GF-D8 (cell line): ENCODE measurements around the gene LIMS2.
A peak's percentile ranks its signal among the peaks of the same experiment; 100 is the strongest.

ENCODE experiments used
- DNase-seq: peaks from one replicate; lab custom pipeline; 2025; lab: John Stamatoyannopoulos, UW

LIMS2 gene

DNA sequence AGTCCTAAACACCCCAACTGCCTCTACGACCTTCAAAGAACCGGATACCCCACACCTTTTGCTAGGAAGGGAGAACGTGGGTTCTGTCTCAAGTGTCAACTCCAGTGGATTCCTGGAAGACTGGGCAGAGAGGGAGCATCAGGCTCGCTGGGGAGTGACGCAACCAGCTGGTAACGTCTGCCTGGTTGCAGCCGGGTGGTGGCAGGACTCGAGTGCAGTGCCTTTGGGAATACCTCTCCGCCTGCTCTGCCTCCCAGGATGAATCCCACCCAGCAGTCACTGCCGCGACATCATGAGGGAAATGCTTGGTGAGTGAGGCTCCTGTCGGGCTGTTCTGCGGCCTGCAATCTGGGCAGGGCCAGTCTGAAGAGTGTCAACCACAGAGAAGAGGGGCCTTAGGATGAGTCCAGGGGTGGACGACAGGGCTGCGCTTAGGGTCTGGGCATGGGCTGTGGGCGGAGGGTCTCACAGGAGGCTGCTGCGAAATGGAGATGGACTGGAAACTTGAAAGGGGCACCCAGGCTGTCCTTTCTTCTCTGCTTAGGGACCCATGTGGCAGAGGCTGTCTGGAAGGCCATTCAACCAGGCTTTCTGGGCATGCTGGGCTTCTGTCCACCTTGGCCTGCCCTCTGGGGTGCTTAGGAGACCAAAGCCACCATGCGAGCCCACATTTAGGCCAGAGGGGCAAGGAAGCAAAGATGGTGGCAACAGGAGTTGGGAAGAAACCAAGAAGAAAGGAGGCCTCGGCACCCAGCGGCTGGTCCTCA lies 16.5 kb downstream of the LIMS2 start:
- DNase-seq: no peak

DNA sequence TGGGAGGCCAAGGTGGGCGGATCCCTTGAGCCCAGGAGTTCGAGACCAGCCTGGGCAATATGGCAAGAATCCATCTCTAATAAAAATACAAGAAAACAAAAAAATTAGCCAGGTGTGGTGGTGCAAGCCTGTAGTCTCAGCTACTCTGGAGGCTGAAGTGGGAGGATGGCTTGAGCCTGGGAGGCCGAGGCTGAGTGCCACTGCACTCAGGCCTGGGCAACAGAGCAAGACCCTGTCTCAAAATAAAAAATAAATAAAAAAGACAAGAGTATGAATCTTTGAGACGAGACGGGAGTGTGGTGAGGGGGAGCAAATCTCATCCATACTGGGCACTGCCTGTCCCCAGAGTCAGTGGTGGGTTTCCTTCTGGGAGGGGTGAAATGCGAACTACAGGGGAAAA lies 17.2 kb downstream of the LIMS2 start:
- no peak for DNase-seq

DNA sequence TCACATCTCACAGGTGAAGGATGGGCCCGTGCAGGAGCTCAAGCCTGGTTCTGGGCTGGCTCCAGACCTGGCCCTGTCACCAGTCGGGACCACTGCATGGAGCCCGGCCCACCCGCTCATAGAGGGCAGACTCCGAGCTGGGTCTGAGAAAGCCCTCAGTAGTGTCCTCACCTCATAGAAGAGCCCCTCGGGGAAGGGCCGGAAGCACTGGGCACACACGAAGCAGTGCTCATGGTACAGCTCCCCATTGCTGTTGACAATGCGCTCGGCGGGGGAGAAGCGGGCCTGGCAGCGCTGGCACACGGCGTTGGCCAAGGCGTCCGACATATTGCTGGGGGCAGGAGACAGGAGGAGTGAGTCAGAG lies 18.1 kb downstream of the LIMS2 start:
- DNase-seq: no peak

DNA sequence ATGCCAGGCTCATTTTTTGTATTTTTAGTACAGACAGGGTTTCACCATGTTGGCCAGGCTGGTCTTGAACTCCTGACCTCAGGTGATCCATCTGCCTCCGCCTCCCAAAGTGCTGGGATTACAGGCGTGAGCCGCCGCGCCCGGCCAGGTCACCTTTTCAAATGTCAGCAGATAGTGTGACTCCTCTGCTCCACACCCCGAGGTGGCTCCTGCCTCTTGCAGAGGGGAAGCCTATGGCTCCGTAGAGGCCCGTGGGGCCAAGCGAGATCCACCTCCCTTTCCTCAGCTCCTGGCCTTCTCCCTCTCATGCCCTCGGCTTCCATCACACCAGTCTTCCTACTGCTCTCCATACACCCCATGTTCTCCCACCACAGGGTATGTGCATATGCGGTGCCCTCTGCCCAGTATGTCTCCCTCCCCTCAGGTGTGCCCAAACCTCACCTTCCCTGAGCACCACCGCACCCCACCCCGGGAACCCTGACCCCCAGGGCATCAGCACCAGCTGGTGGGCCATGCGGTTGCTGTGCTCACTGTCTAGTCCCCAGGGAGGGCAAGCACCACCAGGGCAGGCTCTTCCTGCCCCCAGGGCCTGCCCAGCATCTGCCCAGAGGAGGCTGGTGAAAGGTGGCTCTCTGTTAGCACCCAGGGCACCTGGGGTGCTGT lies 18.6 kb downstream of the LIMS2 start:
- no peak for DNase-seq

DNA sequence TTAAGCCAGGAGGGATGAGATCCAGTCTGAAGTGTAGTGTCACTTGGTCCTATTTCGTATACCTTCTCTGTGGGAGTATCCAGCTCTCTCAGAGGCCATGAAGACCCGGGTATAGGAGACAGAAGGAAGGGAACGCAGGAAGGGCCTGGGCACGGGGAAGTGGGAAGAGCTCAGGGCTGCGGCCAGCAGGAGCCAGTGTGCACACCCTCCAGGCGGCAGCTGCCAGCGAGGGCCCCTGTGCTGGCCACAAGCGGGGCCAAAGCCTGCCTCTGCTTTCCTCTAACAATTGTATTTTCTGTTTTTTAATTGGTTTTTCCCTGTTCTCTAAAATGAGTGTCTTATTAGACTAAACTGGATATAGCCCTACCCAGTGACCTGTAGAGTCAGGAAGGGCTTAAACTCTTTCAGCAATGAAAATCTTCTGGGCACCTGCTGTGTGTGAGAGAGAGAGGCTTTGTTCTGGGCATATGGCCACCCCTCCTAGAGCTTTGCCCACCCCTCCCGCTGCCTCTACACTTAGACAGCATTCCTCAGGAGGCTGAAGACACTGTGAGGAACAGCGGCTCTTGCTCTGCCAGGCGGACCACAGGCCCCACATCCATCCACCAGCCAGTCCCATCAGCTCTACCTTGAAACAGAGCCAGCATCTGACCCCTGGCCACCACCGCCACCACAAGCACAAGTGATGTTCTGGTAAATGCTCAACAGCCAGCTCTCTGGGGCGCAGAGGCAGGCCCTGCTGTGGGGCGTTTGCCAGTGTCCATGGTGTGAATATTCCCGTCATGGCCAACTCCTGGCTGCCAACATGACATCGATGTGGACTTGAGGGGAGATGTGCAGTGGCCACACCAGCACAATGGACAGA lies 19.9 kb downstream of the LIMS2 start:
- no peak for DNase-seq

DNA sequence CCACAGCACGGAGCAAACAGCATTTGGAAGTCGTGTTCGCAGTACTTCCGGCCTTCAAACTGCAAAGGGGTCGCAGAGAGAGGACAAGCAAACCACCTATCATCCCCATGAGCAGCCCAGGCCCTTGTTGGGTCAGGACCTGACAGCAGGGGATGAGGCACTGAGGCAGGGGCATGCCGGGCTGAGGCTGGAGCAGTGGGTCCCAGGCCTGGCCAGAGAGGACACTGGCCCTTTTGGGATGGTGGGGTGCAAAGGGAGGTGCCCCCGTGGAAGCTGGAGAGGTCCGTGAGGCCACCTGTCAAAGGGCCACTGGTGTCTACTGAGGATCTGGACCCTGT lies 20.5 kb downstream of the LIMS2 start:
- no peak for DNase-seq

DNA sequence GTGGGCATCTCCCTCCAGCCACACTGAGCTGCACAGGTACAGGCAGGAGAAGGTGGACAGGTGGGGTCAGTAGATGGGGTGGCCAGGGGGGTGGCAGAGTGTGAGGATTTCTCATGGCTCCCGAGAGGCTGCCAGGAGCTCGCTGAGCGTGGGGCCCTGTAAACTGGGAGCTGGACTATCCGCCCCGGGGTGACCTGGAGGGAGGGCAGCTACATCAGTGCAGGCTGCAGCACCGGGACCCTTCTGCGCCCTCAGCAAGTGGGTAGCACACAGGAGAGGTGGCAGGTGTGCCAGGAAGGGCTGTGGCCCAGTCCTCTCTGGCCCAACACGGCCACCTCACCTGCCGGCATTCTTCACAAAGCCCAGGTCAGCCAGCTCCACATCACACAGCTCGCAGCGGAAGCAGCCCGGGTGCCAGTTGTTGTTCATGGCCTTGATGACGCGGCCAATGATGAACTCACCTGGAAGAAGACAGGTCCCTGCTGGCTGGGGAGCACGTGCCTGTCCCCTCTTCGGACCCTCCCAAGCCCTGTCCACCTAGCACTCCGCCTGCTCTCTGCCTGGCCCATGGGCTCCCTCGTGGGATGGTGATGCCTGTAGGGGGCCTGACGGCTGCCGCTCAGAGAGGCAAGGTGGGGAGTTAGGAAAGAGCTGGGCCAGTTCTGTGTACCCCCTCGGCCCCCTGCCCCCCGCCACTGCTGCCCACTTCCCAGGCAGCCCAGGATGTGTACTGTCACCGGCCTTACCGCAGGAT lies 21.1 kb downstream of the LIMS2 start:
- DNase-seq: no peak

DNA sequence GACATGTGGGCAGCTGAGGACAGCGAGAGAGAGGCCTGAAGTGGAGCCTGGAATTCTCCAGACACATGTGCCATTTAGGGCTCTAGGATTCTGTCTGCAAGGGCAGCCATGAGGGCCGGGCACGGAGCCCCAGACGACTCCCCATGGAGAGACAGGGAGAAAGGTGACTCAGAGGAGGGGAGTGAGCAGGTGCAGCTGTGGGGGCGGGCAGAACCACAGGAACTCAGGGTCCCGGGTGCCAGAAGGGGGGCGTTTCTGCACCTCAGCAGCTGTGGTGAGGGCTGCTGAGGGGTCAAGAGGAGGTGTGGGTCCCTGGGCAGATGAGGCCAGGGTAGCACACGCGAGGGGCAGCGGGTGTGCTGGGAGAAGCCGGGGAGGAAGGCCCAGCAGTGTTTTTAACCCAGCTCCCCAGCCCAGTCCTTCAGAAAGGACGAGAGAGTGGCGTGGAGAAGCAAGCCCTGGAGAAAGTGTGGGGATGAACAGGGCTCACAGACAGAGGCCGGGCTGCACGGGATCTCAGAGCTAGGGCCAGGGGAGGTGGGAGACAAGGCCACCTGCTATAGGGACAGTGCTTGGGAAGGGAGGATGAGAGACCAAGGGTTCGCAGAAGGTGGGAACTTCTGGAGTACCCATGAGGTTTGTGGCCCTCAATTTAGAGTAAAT lies 21.8 kb downstream of the LIMS2 start:
- DNase-seq: no peak

DNA sequence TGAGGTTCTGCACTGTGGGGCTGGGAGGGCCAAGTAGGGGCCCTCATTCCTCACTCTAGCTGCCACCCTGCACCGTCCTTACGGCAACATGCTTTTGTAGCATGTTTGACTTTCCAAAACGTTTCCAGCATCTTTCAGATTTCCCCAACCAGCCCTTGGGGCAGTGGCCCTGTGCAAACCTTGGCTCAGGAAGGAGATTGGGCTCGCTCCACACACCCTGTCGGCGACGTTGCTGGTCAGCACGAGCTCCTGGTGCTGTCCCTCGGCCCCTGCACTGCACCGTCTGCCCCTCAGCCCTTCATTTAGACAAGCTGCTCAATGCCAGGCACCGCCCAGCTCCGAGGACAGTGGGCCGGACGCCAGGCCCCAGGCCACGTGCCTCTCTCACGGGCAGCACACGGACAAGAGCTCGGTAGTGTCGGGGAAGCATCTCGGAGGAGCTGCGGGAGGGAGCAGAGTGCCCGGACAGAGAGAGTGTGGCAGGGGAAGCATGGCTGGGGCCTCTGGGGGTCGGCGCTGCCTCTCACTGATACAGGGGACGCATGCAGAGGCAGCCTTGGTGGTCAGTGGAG lies 22.5 kb downstream of the LIMS2 start:
- no peak for DNase-seq

DNA sequence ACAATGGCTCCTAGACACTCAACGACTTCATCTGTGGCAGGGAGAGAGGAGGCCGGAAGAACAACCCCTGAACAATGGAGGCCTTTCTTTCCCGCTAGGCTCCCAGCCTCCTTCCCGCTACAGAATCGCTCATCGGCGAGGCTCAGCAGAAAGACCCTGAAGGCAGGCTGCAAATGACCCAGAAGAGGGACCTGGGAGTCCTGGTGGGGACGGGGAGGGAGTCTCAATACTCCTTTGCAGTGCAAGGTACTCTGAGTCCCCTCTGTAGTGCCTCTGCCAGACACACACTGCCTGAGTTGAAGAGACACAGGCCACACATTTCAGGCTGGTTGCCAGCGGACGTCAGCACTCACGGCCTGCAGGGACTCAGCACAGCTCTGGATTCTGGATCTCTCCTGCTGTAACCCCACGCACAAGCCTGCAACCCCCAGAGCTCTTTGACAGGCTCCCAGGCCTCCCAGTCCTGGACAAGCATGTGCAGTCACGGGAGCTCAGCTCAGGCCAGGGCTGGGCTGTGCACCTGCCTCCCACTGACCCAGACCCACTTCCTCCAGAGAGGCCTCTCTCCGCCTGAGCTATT lies 23.3 kb downstream of the LIMS2 start:
- no peak for DNase-seq

DNA sequence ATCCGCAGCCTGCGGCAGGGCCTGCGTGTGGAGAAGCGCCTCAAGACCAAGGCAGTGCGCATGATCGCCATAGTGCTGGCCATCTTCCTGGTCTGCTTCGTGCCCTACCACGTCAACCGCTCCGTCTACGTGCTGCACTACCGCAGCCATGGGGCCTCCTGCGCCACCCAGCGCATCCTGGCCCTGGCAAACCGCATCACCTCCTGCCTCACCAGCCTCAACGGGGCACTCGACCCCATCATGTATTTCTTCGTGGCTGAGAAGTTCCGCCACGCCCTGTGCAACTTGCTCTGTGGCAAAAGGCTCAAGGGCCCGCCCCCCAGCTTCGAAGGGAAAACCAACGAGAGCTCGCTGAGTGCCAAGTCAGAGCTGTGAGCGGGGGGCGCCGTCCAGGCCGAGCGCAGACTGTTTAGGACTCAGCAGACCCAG lies 23.9 kb downstream of the LIMS2 start:
- no peak for DNase-seq

DNA sequence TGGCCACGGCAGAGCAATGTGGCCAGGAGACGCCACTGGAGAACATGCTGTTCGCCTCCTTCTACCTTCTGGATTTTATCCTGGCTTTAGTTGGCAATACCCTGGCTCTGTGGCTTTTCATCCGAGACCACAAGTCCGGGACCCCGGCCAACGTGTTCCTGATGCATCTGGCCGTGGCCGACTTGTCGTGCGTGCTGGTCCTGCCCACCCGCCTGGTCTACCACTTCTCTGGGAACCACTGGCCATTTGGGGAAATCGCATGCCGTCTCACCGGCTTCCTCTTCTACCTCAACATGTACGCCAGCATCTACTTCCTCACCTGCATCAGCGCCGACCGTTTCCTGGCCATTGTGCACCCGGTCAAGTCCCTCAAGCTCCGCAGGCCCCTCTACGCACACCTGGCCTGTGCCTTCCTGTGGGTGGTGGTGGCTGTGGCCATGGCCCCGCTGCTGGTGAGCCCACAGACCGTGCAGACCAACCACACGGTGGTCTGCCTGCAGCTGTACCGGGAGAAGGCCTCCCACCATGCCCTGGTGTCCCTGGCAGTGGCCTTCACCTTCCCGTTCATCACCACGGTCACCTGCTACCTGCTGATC lies 24.4 kb downstream of the LIMS2 start:
- no peak for DNase-seq

DNA sequence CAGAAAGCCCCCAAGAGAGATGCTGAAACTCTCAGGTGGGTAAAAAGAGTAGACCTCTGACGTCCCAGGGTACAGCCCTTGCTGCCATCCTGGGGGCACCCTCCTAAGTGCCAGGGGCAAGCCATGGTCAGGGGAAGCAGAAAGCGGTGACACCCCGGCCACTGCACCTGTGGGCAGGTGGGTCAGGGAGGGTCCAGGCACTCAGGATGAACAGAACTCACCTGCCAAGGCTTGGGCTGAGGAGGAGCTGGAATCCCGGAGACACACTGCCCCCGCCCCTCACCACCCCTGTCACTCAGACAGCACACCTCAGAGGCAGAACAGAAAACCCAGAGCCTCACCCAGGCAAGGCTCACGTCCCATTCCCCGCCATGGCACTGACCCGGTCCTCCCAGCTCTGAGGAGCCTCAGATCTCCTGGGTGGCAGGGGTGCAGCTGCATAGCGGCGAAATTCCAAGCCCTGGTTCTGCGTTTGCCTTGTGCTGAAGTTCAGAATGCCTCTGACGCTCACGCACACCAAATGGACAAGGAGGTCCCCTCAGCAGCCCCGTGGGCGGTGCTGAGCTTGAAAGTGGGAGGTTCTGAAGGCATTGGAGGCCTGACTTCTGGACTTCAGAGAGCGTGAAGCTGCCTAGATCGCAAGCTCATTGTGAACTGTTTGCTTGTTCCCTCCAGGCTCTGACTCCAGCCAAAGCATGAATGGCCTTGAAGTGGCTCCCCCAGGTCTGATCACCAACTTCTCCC lies 25.1 kb downstream of the LIMS2 start:
- no peak for DNase-seq

DNA sequence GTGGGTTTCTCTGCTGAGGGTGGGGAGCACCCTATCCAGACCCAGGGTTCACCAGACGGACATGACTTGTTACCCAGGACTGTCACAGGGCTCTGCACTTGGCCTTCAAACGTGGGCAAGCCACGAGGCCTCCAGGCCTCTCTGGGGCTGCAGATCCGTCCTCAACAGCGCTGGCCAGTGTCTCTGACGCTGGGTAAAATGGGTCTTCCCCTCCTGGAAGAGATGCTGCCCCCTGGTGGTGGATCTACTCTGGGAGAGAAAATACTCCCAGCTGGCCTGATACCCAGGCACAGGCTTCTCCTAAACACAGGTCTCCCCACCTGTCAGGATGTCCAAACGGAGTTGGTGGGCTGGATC lies 25.7 kb downstream of the LIMS2 start:
- peak; percentile 32 for DNase-seq

DNA sequence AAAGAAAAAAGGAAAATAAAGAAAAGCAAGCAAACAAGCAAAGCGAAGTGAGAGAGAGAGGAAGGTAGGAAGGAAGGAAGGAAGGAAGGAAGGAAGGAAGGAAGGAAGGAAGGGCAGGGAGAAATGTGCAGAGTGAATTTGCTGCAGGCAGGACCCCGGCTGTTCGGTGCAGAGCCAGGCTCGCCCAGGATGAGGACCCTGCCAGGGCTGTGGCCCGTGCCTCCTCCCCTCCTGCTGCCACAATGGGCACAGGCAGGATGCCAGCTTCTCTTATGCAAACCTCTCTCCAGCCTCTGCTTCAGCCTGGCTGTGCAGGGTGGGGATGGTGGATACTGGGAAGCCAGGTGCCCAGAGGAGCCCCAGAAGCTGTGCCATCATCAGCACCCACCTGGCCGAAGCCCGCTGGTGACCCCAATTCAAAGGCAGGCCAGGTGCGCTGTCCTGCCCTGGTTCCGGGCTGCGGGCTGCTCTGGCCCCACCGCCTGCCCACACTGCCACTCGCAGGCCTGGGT lies 26.2 kb downstream of the LIMS2 start:
- peak; percentile 1 for DNase-seq

DNA sequence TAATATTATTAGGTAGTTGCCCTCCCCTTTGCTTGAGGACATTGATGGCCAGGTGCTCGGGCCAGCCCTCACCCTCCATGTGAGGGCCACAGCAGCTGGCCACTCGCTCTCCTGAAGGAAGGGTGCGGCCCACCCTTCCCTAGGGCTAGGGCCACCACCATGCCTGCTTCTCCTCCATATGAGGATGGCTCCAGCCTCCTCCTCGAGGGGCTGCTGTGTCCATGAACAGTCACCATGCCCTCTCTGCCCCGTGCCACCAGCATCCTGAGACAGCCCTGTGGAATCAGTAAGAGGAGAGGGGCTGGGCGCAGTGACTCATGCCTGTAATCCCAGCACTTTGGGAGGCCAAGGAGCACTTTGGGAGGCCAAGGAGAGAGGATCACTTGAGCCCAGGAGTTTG lies 27.0 kb downstream of the LIMS2 start:
- no peak for DNase-seq

DNA sequence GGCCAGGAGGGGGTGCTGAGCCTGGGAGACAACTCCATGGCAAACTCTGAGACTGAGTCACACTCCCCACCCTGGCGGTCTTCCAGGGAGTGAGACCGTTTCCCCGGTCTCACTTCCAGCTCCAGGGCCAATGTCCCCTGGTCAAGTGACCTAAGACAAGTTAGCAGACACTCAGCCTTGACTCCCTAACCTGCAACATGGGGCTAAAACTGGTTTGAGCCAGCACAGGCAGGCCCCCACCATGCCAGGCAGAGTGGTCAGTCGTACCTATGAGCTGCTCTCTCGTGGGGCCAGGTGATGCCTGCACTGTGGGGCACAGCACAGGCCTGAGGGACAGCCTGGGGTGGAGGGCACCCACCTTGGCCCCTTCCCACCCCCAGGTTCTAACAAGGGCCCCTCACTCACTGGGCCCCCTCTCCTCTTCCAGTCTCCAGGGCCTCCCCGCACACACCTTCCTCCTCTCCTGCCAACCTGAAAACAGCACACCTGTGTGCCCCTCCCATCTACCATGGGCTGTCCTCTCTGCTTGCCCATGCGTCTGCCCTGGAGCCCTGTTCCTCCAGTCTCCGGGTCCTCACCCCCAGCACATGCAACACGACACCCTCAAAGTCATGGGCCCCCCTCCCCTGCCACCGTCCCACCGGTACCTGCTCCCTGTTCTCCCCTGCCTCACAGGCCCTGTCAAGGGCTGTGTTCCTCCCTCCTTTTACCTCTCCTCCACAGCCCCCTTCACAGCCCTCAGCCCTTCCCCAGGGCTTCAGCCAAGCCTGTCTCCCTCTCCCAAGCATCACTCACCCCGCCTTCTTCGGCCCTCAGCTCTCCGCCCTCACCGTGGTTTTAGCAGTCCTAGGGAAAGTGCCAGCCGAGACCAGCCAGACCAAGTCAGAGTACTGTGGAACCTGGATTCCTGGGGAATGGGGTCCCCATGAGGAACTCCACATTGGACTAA lies 27.8 kb downstream of the LIMS2 start:
- DNase-seq: no peak

DNA sequence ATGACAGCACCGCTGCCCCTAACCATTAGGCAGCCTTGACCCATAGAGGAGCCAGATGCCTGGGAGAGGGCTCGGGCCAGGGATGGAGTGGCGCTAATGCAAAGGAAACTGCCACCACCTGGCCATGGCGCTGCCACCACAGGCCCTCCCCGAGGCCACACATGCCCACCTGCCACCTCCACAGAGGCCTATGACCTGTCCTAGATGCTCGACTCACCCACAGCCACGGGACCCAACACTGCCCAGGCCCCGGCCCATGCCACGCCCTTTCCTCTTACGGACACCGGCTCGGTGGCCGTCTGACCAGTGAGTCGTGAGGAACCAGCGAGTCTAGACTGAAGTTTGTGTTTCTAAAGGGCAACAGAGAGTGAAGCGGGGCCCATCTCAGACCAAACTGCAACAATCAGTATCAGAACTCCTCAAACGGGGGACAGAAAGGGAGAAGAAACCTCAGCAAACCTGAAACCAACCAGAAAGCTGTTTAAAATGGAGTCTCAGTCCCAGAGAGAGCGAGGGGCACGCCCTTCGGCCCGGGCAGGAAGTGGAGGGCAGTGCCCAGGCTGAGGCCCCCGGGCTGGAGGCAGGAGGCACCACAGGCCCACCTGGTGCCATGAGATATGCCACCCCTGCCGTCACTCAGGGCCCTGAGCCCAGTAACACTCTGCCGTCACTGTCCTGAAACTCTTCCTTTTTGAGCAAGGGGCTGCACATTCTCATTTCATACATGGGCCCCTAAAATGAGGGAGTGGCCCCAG lies 28.7 kb downstream of the LIMS2 start:
- no peak for DNase-seq
